HL-60/S4 (cell line): ENCODE results near the gene FASN.
"Not testable (repeated sequence)": the region's sequence is repeated elsewhere in the genome, so short reads cannot be mapped to it uniquely, and the experiment has no call there.

Source experiments
- in situ Hi-C: fragments of 300-500 bp; cut with MboI; formaldehyde crosslinking; loops from 2 replicates; pipeline ENCODE4 v1.14.3; 2022; ENCODE audit warnings: low sequenced_read_pairs

The FASN gene

GRCh38 chr17:82098169-82098938 lies at the start of gene FASN:
TSS of gene FASN (minus strand) at chr17:82098236. CDS start at chr17:82096445, 1,791 bp downstream.
- in situ Hi-C loops = no loop called here

DNA sequence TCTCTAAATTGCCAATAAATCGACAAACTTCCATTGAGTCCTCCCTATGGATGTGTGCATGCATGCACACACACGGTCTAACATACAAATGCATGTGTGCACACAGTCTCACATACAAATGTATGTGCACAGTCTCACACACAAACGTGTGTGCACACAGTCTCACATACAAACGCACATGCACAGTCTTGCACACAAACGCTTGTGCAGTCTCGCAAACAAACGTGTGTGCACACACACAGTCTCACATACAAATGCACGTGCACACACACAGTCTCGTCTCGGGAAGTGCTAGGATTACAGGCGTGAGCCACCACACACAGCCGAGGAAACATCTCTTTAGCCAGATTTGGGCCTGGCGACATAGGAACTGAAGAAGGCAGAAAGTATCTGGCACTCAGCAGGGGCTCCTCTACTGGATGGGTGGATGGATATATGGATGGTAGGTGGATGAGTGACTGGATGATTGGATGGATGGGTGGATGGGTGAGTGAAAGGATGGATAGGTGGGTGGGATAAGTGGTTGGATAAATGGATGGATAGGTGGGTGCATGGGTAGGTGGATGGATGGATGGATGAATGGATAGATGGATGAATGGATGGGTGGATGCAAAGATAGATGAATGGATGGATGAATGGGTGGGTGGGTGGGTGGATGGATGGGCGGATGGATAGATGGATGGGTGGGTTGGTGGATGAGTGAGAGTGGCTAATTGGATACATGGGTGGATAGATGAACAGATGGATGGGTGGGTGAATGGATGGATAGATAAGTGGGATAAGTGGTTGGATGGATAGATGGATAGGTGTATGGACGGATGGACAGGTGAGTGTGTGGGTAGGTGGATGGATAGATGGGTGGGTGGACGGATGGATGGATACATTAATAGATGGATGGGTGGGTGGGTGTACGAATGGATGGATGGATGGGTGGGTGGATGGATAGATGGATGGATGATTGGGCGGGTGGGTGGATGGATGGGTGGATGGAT lies 48.9 kb upstream of the FASN start:
- in situ Hi-C loops = loop anchor here (10.0 kb wide), 1 partner anchor 182 kb away; the partner anchor contains the start of gene NOTUM

GRCh38 chr17:82145550-82146155 lies 47.6 kb upstream of the FASN start:
- in situ Hi-C loops = loop anchor here (10.0 kb wide), 1 partner anchor 181 kb away; the partner anchor contains the start of gene NOTUM

DNA sequence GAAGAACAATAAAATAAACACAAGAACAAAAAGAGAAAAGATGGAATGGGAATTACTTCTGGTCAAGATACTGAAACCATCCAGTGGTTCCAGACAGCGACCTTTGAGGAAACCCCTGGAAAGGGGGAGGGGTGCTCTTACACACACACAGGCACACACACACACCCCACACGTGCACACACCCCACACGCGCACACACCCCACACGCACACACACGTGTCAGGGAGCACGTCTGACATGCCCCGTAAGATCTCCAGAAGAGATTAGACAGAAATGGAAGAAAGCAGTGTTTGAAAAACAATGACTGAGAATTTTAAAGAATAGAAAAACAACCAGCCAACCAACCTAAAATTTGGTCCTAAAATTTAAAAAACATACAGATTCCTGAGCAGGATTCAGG lies 45.3 kb upstream of the FASN start:
- in situ Hi-C loops = loop anchor here (10.0 kb wide), 1 partner anchor 179 kb away; the partner anchor contains the start of gene NOTUM

- in situ Hi-C loops = loop anchor here (10.0 kb wide), 1 partner anchor 175 kb away; the partner anchor contains the start of gene NOTUM
Measured at GRCh38 chr17:82139961-82140360, 41.9 kb upstream of the FASN start.

- in situ Hi-C loops = no loop called here
Measured at GRCh38 chr17:82138511-82138992, 40.5 kb upstream of the FASN start.

GRCh38 chr17:82134101-82134500 lies 36.1 kb upstream of the FASN start:
- in situ Hi-C loops = no loop called here

- in situ Hi-C loops = not testable (repeated sequence)
Measured at GRCh38 chr17:82133166-82133953, 35.3 kb upstream of the FASN start.

DNA sequence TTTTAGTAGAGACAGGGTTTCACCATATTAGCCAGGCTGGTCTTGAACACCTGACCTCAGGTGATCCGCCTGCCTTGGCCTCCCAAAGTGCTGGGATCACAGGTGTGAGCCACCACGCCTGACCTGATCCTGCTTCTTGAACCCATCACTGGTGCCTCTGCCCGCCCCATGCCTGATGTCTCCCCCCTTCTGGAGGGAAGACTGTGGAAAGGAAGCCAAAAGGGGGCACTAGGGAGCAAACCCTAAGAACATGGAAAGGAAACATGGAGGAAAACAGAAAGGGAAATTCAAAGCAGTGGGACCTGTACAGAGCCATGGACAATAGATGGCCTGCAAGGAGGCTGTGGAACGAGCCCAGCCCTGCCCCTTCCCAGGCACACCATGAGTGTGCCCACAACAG lies 31.1 kb upstream of the FASN start:
- in situ Hi-C loops = no loop called here

- in situ Hi-C loops = no loop called here
Measured at GRCh38 chr17:82128287-82128686, 30.3 kb upstream of the FASN start.

GRCh38 chr17:82127704-82128103 lies 29.7 kb upstream of the FASN start:
- in situ Hi-C loops = no loop called here

- in situ Hi-C loops = no loop called here
Measured at GRCh38 chr17:82127315-82127595, 29.2 kb upstream of the FASN start.

GRCh38 chr17:82126556-82127314 lies 28.7 kb upstream of the FASN start:
- in situ Hi-C loops = no loop called here

DNA sequence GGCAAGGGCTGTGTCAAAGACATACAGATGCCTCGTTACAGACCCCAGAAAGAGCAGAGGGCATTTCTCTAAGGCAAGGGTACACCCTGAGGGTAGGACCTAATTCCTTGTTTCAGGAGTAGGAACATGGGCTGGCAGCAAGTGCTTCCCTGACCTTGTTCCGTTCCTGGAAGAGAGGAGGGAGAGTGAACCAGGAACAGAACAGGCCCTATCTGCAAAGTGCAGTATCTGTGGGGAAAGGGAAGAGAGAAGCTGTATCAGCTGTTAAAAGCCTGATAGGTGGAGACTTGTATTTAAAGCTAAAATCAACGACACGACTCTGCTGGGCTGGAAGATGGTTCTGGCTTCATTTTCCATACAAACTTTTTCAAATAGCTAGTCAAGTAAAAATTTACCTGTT lies 26.1 kb upstream of the FASN start:
- in situ Hi-C loops = no loop called here

DNA sequence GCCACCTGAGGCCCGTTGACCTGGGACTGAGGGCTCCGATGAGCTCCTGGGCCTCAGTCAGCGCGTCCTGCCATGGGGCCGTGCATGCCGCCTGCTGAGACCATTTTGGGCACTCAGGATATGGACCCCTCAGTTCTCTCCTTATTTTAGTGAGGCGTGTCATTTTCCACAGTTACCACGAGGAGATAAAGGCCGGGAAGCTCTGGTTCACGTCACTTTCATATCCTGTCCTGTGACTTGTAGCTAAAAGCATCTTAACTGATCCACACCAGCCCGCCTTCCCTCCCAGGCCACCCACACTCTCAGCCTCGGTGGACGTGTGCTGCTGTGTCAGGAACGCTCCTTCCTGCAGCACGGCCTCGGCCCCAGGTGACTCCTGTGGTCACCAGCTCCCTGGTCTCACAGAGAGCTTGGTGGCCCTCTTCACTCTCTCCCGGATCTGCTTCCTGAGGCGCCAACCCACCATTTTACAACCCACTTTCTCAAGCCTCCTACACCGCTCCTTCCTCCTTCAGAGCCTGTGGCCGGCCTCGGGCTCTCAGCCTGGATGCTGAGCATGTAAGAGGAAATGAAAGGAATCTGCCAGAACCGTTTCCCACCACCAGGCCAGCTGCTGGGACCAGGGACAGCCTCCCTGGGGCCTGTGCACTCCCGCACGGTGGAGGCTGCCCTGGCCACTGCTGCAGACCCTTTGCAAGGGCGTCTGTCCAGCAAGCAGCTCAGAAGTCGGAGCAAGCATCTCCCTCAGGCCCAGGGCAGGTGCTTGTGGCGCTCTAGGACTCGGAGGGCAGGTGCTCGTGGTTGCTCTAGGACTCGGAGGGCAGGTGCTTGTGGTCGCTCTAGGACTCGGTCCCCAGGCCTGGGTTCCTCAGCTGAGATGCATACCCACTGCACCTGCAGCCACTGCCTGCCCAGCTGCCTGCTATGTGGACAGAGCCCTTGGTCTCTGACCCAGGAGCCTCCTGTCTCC lies 23.9 kb upstream of the FASN start:
- in situ Hi-C loops = no loop called here

GRCh38 chr17:82121246-82121645 lies 23.2 kb upstream of the FASN start:
- in situ Hi-C loops = no loop called here

DNA sequence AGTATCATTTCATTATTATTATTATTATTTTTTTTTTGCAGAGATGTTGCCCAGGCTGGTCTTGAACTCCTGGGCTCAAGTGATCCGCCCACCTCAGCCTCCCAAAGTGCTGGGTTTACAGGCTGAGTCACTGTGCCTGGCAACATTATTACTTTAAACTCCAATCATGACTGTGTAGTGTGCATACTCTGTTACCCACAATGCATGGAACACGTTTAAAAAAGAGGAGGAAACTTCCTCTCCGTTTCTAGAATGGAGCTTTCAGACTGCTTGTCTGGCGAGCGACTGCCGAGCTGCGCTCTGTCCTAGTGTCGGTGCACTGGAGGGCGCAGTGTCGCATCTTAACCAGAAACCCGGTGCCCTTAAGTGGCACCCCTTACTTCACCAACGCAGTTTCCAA lies 22.1 kb upstream of the FASN start:
- in situ Hi-C loops = no loop called here

DNA sequence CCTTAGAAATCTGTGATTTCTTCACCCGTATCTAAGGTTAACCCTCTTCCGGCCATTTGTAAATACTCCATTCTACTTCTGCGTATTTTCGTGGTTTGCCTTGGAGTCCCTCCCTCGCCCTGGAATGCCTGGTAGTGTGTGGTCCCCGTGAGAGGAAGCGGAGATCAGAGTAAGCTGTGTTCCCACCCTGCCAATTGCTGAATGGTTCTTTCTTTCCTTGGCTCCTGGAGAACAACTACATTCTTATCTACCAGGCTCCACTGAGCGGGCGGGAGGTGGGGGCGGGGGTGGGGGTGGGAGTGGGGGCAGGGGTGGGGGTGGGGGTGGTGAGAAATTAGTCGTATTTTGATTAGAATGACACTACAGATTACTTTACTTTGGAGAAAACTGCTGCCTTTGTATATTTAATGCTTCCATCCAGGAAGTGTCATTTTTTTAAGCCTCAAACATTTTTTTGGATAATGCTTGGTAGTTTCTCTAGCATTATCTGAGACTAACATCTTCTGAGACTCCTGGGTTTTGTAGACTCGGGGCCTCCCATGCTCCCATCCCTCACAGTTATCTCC lies 20.9 kb upstream of the FASN start:
- in situ Hi-C loops = no loop called here
